GM23338 (cell line): ENCODE measurements around the gene SRRD. TPM values are rescaled to one million over a fixed set of nuclear protein-coding genes. Genes with fewer than 3 reads are reported as not detected.

Source experiments
- ATAC-seq: fragments of 200-7000 bp; cut with Tn5 transposase; 3 replicates; pipeline ENCODE4 v1.9.1; 2020
- DNase-seq: peaks from one replicate; pipeline ENCODE4 v3.0.0-alpha.2; 2015; ENCODE audit warnings: low spot score
- H2AFZ ChIP-seq: fragments of 200-600 bp; sonication (generic); 2 replicates; pipeline ENCODE4 v1.8.0; 2016; ENCODE audit warnings: antibody characterized with exemption, mild to moderate bottlenecking, moderate library complexity
- H3F3A ChIP-seq: fragments of 200-600 bp; sonication (generic); replicated peaks from 2 replicates; pipeline ENCODE4 v1.8.0; 2017; ENCODE audit warnings: antibody characterized with exemption, mixed run types, low read depth
- H3K27ac ChIP-seq: fragments of 200-600 bp; sonication (generic); 2 replicates; pipeline ENCODE4 v1.6.1; 2016; ENCODE audit warnings: low read depth
- H3K27me3 ChIP-seq: fragments of 200-600 bp; sonication (generic); 2 replicates; pipeline ENCODE4 v1.8.0; 2016; ENCODE audit warnings: mild to moderate bottlenecking, mixed run types, moderate library complexity; ENCODE audit not compliant: insufficient read depth
- H3K36me3 ChIP-seq: fragments of 200-600 bp; sonication (generic); 2 replicates; pipeline ENCODE4 v1.8.0; 2016; ENCODE audit warnings: mild to moderate bottlenecking; ENCODE audit not compliant: insufficient read depth
- H3K4me1 ChIP-seq: fragments of 200-600 bp; sonication (generic); 2 replicates; pipeline ENCODE4 v1.8.0; 2016; ENCODE audit warnings: mild to moderate bottlenecking, moderate library complexity; ENCODE audit not compliant: insufficient read depth
- H3K4me2 ChIP-seq: fragments of 200-600 bp; sonication (generic); 2 replicates; pipeline ENCODE4 v1.7.1; 2017; ENCODE audit warnings: mixed run types
- H3K4me3 ChIP-seq: fragments of 200-600 bp; sonication (generic); 2 replicates; pipeline ENCODE4 v1.6.1; 2016; ENCODE audit warnings: mixed run types
- H3K79me2 ChIP-seq: fragments of 200-600 bp; sonication (generic); replicated peaks from 2 replicates; pipeline ENCODE4 v1.8.0; 2017; ENCODE audit warnings: mild to moderate bottlenecking; ENCODE audit not compliant: insufficient read depth
- H3K9me2 ChIP-seq: fragments of 200-600 bp; sonication (generic); 2 replicates; pipeline ENCODE4 v1.8.0; 2017; ENCODE audit not compliant: insufficient read depth
- H4K20me1 ChIP-seq: fragments of 200-600 bp; sonication (generic); replicated peaks from 2 replicates; pipeline ENCODE4 v1.8.0; 2017; ENCODE audit warnings: mild to moderate bottlenecking; ENCODE audit not compliant: insufficient read depth
- H3K27ac Mint-ChIP-seq: 2 replicates; pipeline ENCODE4 v1.8.0; 2020; ENCODE audit warnings: inconsistent platforms, mild to moderate bottlenecking, moderate library complexity, mixed read lengths
- H3K27me3 Mint-ChIP-seq: 3 replicates; pipeline ENCODE4 v1.8.0; 2022; ENCODE audit warnings: low read depth, mild to moderate bottlenecking, moderate library complexity, mixed read lengths, inconsistent platforms; ENCODE audit not compliant: insufficient read depth, poor library complexity
- H3K36me3 Mint-ChIP-seq: 3 replicates; pipeline ENCODE4 v1.8.0; 2021; ENCODE audit warnings: low read depth, mild to moderate bottlenecking, inconsistent platforms, moderate library complexity, mixed read lengths
- H3K4me1 Mint-ChIP-seq: 3 replicates; pipeline ENCODE4 v1.8.0; 2020; ENCODE audit warnings: mild to moderate bottlenecking, inconsistent platforms, mixed read lengths
- H3K4me3 Mint-ChIP-seq: 3 replicates; pipeline ENCODE4 v1.8.0; 2021; ENCODE audit warnings: moderate library complexity, mild to moderate bottlenecking, inconsistent platforms, mixed read lengths
- H3K9me3 Mint-ChIP-seq: 3 replicates; pipeline ENCODE4 v1.8.0; 2020; ENCODE audit warnings: moderate library complexity, mild to moderate bottlenecking, inconsistent platforms, mixed read lengths
- EZH2 ChIP-seq: fragments of 200-600 bp; sonication (generic); IDR thresholded peaks from one replicate; pipeline ENCODE4 v1.8.0; 2017; ENCODE audit warnings: antibody characterized with exemption, mild to moderate bottlenecking, low read depth; ENCODE audit not compliant: unreplicated experiment
- POLR2AphosphoS5 ChIP-seq: IDR thresholded peaks from 2 replicates; pipeline ENCODE4 v1.6.1; 2016; ENCODE audit warnings: antibody characterized with exemption, low read depth
- ZNF114 ChIP-seq: fragments of 250-450 bp; sonication (Bioruptor Pico); IDR thresholded peaks from 2 replicates; pipeline ENCODE4 v1.5.0; 2020; ENCODE audit warnings: mild to moderate bottlenecking, moderate library complexity
- polyA plus RNA-seq: library from polyadenylated mRNA; unstranded; fragments of >200 nt; fragmentation: Nextera tagmentation; extraction: Ambion mirVana; gene quantifications from 2 replicates; pipeline ENCODE4 v1.2.1, GENCODE V29; 2016
- total RNA-seq: library from RNA; depleted of rRNA; stranded (reverse); fragments of >200 nt; shearing (Covaris generic); gene quantifications from 2 replicates; pipeline ENCODE4 v1.2.3, GENCODE V29; 2014
- TF ChIP-seq, protein P1 (sequence below): fragments of 250-450 bp; sonication (Bioruptor Pico); IDR thresholded peaks from 2 replicates; pipeline ENCODE4 v1.5.0; 2020; ENCODE audit warnings: mild to moderate bottlenecking, moderate library complexity
- TF ChIP-seq, protein P2 (sequence below): IDR thresholded peaks from 2 replicates; pipeline ENCODE4 v1.6.1; 2016; ENCODE audit warnings: antibody characterized with exemption

Gene SRRD
- total and polyA plus RNA-seq, 2 experiments from 2014 or later, result 17.8 to 23.2 TPM

DNA sequence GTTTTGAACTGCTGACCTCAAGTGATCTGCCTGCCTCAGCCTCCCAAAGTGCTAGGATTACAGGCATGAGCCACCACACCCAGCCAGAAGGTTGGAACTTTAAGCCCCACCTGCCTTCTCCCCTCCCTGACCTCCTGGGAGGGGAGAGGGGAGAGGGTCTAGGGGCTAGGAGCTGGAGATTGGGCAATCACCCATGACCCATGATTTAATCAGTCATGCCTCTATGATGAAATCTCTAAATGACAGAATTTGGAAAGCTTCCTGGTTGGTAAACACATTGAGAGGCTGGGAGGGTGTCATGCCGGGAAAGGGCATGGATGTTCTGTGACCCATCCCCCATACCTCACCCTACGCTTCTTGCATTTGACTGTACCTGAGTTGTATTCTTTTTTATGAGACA, 45.7 kb downstream of the SRRD start (continued):
- TF ChIP-seq, protein P1, sequence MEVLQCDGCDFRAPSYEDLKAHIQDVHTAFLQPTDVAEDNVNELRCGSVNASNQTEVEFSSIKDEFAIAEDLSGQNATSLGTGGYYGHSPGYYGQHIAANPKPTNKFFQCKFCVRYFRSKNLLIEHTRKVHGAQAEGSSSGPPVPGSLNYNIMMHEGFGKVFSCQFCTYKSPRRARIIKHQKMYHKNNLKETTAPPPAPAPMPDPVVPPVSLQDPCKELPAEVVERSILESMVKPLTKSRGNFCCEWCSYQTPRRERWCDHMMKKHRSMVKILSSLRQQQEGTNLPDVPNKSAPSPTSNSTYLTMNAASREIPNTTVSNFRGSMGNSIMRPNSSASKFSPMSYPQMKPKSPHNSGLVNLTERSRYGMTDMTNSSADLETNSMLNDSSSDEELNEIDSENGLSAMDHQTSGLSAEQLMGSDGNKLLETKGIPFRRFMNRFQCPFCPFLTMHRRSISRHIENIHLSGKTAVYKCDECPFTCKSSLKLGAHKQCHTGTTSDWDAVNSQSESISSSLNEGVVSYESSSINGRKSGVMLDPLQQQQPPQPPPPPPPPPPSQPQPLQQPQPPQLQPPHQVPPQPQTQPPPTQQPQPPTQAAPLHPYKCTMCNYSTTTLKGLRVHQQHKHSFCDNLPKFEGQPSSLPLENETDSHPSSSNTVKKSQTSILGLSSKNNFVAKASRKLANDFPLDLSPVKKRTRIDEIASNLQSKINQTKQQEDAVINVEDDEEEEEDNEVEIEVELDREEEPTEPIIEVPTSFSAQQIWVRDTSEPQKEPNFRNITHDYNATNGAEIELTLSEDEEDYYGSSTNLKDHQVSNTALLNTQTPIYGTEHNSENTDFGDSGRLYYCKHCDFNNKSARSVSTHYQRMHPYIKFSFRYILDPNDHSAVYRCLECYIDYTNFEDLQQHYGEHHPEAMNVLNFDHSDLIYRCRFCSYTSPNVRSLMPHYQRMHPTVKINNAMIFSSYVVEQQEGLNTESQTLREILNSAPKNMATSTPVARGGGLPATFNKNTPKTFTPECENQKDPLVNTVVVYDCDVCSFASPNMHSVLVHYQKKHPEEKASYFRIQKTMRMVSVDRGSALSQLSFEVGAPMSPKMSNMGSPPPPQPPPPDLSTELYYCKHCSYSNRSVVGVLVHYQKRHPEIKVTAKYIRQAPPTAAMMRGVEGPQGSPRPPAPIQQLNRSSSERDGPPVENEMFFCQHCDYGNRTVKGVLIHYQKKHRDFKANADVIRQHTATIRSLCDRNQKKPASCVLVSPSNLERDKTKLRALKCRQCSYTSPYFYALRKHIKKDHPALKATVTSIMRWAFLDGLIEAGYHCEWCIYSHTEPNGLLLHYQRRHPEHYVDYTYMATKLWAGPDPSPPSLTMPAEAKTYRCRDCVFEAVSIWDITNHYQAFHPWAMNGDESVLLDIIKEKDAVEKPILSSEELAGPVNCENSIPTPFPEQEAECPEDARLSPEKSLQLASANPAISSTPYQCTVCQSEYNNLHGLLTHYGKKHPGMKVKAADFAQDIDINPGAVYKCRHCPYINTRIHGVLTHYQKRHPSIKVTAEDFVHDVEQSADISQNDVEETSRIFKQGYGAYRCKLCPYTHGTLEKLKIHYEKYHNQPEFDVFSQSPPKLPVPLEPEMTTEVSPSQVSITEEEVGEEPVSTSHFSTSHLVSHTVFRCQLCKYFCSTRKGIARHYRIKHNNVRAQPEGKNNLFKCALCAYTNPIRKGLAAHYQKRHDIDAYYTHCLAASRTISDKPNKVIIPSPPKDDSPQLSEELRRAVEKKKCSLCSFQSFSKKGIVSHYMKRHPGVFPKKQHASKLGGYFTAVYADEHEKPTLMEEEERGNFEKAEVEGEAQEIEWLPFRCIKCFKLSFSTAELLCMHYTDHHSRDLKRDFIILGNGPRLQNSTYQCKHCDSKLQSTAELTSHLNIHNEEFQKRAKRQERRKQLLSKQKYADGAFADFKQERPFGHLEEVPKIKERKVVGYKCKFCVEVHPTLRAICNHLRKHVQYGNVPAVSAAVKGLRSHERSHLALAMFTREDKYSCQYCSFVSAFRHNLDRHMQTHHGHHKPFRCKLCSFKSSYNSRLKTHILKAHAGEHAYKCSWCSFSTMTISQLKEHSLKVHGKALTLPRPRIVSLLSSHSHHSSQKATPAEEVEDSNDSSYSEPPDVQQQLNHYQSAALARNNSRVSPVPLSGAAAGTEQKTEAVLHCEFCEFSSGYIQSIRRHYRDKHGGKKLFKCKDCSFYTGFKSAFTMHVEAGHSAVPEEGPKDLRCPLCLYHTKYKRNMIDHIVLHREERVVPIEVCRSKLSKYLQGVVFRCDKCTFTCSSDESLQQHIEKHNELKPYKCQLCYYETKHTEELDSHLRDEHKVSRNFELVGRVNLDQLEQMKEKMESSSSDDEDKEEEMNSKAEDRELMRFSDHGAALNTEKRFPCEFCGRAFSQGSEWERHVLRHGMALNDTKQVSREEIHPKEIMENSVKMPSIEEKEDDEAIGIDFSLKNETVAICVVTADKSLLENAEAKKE (CRISPR knock-in tag), result no peak
- no peak for TF ChIP-seq ZNF114 (CRISPR knock-in tag)
- TF ChIP-seq EZH2, result no peak
- no peak for TF ChIP-seq POLR2AphosphoS5

DNA sequence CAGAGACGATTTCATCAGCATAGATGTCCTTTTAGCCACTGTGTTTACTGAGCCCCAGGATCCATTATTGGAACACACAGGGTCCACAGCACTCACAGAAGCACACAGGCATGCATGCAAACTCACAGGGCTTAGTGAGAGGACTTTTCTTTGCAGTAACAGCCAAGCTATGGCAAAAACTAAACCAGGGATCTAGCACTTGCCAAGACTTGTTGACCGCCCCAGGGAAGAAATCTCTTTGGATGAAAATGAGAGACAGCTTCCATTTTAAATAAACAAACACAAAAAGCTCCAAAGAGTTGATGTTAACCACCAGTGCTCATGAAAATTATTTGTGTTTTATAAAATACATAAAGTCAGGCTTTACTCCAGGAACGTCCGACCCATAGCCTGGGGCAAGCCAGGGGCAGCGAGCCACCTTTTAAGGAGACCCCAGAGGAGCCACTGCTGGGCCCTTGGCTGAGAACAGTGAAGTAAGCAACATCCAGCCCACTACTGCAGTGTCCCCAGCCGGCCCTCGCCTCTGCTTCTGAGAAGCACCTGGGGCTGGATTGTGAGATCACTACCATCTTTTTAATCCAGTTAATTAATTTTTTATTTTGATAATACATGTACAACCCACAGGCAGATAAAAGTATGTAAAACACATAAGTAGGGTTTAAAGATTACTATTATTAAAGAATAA, 50.6 kb downstream of the SRRD start:
- Mint-ChIP-seq H3K27ac (peak overlapping the region; percentile 84; the same call in 1 of the 2 replicates), H3K4me1 (no peaks in the 10 kb centered on the region), H3K36me3 (peaks cover 67% of the 10 kb centered on the region), H3K9me3 (no peaks in the 10 kb centered on the region), H3K27me3 (peaks cover 2% of the 10 kb centered on the region), H3K4me3 (no peak overlapping the region)
- H3K4me2 ChIP-seq, result no peak overlapping the region
- peaks cover 46% of the 10 kb centered on the region for H3K36me3 ChIP-seq
- 0 out of 2 replicates have a peak, but pooled peaks cover 2% of the 10 kb centered on the region for H3K79me2 ChIP-seq
- DNase-seq, result no peak
- TF ChIP-seq, protein P2, sequence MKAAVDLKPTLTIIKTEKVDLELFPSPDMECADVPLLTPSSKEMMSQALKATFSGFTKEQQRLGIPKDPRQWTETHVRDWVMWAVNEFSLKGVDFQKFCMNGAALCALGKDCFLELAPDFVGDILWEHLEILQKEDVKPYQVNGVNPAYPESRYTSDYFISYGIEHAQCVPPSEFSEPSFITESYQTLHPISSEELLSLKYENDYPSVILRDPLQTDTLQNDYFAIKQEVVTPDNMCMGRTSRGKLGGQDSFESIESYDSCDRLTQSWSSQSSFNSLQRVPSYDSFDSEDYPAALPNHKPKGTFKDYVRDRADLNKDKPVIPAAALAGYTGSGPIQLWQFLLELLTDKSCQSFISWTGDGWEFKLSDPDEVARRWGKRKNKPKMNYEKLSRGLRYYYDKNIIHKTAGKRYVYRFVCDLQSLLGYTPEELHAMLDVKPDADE, result no peak
- H3K27me3 ChIP-seq, result no peaks in the 10 kb centered on the region
- no peaks in the 10 kb centered on the region for H3K9me2 ChIP-seq
- no peak for ATAC-seq
- H2AFZ ChIP-seq, result no peak overlapping the region
- H4K20me1 ChIP-seq, result peaks cover 7% of the 10 kb centered on the region
- H3K4me1 ChIP-seq, result 0 out of 2 replicates have a peak, but pooled peaks cover 3% of the 10 kb centered on the region
- H3F3A ChIP-seq, result peaks cover 27% of the 10 kb centered on the region; the same call in 1 of the 2 replicates
- H3K27ac ChIP-seq, result peak overlapping the region; percentile 76
- H3K4me3 ChIP-seq, result no peak overlapping the region
